OCI-LY1 (cell line): Measurements from ENCODE around the gene VSIG4.

Experiments used
- EZH2 ChIP-seq: fragments of 200-600 bp; sonication (generic), shearing (Covaris generic); IDR thresholded peaks from 2 replicates; pipeline ENCODE4 v1.8.0; 2017; ENCODE audit warnings: borderline replicate concordance, mixed run types, mild to moderate bottlenecking, antibody characterized with exemption, low read length, moderate library complexity, mixed read lengths
- TF ChIP-seq, protein P1 (sequence below): fragments of 200-600 bp; sonication (generic), shearing (Covaris generic); IDR thresholded peaks from 2 replicates; pipeline ENCODE4 v1.5.1; 2017; ENCODE audit warnings: mild to moderate bottlenecking, antibody characterized with exemption, low read length, moderate library complexity, mixed read lengths

DNA sequence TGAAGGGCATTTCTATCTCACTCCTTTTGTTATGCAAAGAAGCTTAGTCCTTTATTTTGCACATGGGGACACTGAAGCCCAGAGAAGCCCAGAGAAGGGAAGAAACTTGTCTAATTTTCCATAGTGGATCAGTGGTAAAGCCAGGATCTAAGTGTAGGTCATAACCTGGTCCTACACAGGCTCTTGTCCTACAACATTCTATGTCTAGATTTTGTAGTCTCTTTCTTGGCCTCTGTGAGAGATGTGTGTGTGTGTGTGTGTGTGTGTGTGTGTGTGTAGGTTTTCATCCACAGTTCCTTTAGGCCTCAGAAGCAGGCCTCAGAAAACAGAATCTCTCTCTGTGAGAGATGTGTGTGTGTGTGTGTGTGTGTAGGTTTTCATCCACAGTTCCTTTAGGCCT is 38.3 kb downstream of the VSIG4 start:
- TF ChIP-seq, protein P1, sequence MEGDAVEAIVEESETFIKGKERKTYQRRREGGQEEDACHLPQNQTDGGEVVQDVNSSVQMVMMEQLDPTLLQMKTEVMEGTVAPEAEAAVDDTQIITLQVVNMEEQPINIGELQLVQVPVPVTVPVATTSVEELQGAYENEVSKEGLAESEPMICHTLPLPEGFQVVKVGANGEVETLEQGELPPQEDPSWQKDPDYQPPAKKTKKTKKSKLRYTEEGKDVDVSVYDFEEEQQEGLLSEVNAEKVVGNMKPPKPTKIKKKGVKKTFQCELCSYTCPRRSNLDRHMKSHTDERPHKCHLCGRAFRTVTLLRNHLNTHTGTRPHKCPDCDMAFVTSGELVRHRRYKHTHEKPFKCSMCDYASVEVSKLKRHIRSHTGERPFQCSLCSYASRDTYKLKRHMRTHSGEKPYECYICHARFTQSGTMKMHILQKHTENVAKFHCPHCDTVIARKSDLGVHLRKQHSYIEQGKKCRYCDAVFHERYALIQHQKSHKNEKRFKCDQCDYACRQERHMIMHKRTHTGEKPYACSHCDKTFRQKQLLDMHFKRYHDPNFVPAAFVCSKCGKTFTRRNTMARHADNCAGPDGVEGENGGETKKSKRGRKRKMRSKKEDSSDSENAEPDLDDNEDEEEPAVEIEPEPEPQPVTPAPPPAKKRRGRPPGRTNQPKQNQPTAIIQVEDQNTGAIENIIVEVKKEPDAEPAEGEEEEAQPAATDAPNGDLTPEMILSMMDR: no peak
- no peak for TF ChIP-seq EZH2
